SK-N-SH (cell line): Measurements from ENCODE around the gene IPO4.

Experiments
- CHD2 ChIP-seq: fragments of 150-350 bp; IDR thresholded peaks from 2 replicates; pipeline ENCODE4 v1.6.1; 2018; ENCODE audit warnings: low read length; ENCODE audit not compliant: partially characterized antibody
- EP300 ChIP-seq, 2 experiments: IDR thresholded peaks; 2 replicates each; pipeline versions ENCODE4 v1.4.0 to v1.6.1; 2012; ENCODE audit warnings: borderline replicate concordance in 1 of 2, low read depth in 1 of 2, low read length in 1 of 2
- POLR2AphosphoS5 ChIP-seq: IDR thresholded peaks from 2 replicates; pipeline ENCODE4 v1.6.1; 2012; ENCODE audit warnings: low read depth, low read length
- RAD21 ChIP-seq: IDR thresholded peaks from 2 replicates; pipeline ENCODE4 v1.6.1; 2012; ENCODE audit warnings: mild to moderate bottlenecking, low read length
- TCF12 ChIP-seq: IDR thresholded peaks from 2 replicates; pipeline ENCODE4 v1.4.0; 2012
- USF2 ChIP-seq: fragments of 150-350 bp; IDR thresholded peaks from 2 replicates; pipeline ENCODE4 v1.6.1; 2017; ENCODE audit warnings: antibody characterized with exemption, low read length, low read depth, borderline replicate concordance
- TF ChIP-seq, protein P1 (sequence below): fragments of 200-600 bp; sonication (generic); IDR thresholded peaks from 2 replicates; pipeline ENCODE4 v1.6.1; 2017; ENCODE audit warnings: antibody characterized with exemption, mild to moderate bottlenecking, moderate library complexity

DNA sequence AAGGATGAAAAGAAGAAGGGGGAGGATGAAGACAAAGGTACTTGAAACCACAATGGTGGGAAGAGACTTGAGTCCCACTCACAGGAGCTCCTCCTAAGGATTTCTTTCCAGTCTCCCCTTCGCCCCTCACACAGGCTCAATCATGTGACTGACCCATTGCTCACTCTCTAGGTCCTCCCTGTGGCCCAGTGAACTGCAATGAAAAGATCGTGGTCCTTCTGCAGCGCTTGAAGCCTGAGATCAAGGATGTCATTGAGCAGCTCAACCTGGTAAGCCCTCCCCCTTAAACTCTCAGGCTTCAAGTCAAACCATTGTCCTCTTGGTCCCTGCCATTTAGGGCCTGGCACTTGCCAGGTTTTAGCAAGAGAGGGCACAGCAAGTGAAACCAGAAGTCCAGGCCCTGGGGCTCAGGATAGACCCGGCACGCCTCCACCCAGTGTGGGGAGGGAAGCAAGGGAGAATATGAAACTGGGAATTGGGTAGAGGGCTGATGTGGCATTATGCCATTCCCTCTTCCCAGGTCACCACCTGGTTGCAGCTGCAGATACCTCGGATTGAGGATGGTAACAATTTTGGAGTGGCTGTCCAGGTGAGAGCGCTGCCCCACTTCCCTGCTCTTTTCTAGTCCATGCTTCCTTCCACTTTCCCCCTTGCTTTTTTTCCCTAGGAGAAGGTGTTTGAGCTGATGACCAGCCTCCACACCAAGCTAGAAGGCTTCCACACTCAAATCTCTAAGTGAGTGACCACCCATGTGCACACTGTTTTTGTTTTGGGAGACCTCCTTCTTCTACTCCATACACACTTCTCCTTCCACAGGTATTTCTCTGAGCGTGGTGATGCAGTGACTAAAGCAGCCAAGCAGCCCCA is 50.9 kb downstream of the IPO4 start:
- TF ChIP-seq, protein P1, sequence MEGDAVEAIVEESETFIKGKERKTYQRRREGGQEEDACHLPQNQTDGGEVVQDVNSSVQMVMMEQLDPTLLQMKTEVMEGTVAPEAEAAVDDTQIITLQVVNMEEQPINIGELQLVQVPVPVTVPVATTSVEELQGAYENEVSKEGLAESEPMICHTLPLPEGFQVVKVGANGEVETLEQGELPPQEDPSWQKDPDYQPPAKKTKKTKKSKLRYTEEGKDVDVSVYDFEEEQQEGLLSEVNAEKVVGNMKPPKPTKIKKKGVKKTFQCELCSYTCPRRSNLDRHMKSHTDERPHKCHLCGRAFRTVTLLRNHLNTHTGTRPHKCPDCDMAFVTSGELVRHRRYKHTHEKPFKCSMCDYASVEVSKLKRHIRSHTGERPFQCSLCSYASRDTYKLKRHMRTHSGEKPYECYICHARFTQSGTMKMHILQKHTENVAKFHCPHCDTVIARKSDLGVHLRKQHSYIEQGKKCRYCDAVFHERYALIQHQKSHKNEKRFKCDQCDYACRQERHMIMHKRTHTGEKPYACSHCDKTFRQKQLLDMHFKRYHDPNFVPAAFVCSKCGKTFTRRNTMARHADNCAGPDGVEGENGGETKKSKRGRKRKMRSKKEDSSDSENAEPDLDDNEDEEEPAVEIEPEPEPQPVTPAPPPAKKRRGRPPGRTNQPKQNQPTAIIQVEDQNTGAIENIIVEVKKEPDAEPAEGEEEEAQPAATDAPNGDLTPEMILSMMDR: no peak
- TF ChIP-seq TCF12 (no peak), EP300 (IDR thresholded peaks at IDR 0.05; ENCODE audit: borderline replicate concordance in 1 of 2, low read depth in 1 of 2, low read length in 1 of 2) (no peak), USF2 (no peak), CHD2 (no peak), POLR2AphosphoS5 (0 out of 2 replicates have a peak, but pooled peaks have one; percentile 14), RAD21 (no peak)
